MG63 (cell line): ENCODE data around the gene EEF1G. TPM values are rescaled to one million over a fixed set of nuclear protein-coding genes. Genes with fewer than 3 reads are reported as not detected.
"Not testable (repeated sequence)": the region's sequence is repeated elsewhere in the genome, so short reads cannot be mapped to it uniquely, and the experiment has no call there.

Source experiments
- DNase-seq: peaks from one replicate; pipeline ENCODE4 v3.0.0-alpha.2; 2020
- H3K27me3 ChIP-seq: fragments of 250-450 bp; sonication (Bioruptor Pico); 2 replicates; pipeline ENCODE4 v1.5.1; 2020; ENCODE audit warnings: mild to moderate bottlenecking, moderate library complexity
- H3K36me3 ChIP-seq: fragments of 250-450 bp; sonication (Bioruptor Pico); 2 replicates; pipeline ENCODE4 v1.5.1; 2020; ENCODE audit warnings: mild to moderate bottlenecking, moderate library complexity
- H3K4me3 ChIP-seq: fragments of 250-450 bp; sonication (Bioruptor Pico); 2 replicates; pipeline ENCODE4 v1.5.1; 2020; ENCODE audit warnings: mild to moderate bottlenecking, moderate library complexity
- H3K9me3 ChIP-seq: fragments of 250-450 bp; sonication (Bioruptor Pico); 2 replicates; pipeline ENCODE4 v1.5.1; 2020; ENCODE audit warnings: mild to moderate bottlenecking, moderate library complexity
- total RNA-seq: library from RNA; depleted of rRNA; stranded (reverse); fragments of >200 nt; shearing (Covaris generic); gene quantifications from 2 replicates; pipeline ENCODE4 v1.2.3, GENCODE V29; 2014; ENCODE audit warnings: low replicate concordance

The EEF1G gene
- total RNA-seq, 1 experiment from 2014 or later, result 3,577 TPM

GRCh38 chr11:62567018-62567633, 6.6 kb downstream of the EEF1G start:
- Histone ChIP-seq H3K27me3 (no peaks in the 10 kb centered on the region), H3K36me3 (peaks cover 95% of the 10 kb centered on the region), H3K9me3 (no peaks in the 10 kb centered on the region), H3K4me3 (no peak overlapping the region)
- no peak for DNase-seq

- H3K9me3 ChIP-seq, result no peaks in the 10 kb centered on the region
- no peak overlapping the region for H3K4me3 ChIP-seq
- H3K36me3 ChIP-seq, result peaks cover 90% of the 10 kb centered on the region
- H3K27me3 ChIP-seq, result no peaks in the 10 kb centered on the region
- DNase-seq, result no peak
Measured at GRCh38 chr11:62566247-62566646, 7.4 kb downstream of the EEF1G start.

GRCh38 chr11:62565100-62565802, 8.4 kb downstream of the EEF1G start:
- H3K36me3 ChIP-seq, result peaks cover 88% of the 10 kb centered on the region
- no peaks in the 10 kb centered on the region for H3K9me3 ChIP-seq
- H3K27me3 ChIP-seq, result no peaks in the 10 kb centered on the region

GRCh38 chr11:62561677-62562230, 11.9 kb downstream of the EEF1G start:
- not testable (repeated sequence) for H3K27me3 ChIP-seq, DNase-seq, H3K4me3 ChIP-seq, H3K9me3 ChIP-seq
- H3K36me3 ChIP-seq, result peaks cover 88% of the 10 kb centered on the region

More at GRCh38 chr11:62565100-62565802, 8.4 kb downstream of the EEF1G start:
- no peak for DNase-seq
- H3K4me3 ChIP-seq, result no peak overlapping the region

- Histone ChIP-seq H3K9me3 (no peaks in the 10 kb centered on the region), H3K4me3 (no peak overlapping the region), H3K27me3 (no peaks in the 10 kb centered on the region), H3K36me3 (peaks cover 84% of the 10 kb centered on the region)
- peak; percentile 93 for DNase-seq
Measured at GRCh38 chr11:62560566-62561103, 13.1 kb downstream of the EEF1G start.

GRCh38 chr11:62559626-62560025, 14.1 kb downstream of the EEF1G start:
- H3K9me3 ChIP-seq, H3K4me3 ChIP-seq, H3K27me3 ChIP-seq, DNase-seq: not testable (repeated sequence)
- peaks cover 83% of the 10 kb centered on the region for H3K36me3 ChIP-seq

- H3K36me3 ChIP-seq, result peaks cover 82% of the 10 kb centered on the region
- no peaks in the 10 kb centered on the region for H3K27me3 ChIP-seq
- H3K4me3 ChIP-seq, result no peak overlapping the region
- H3K9me3 ChIP-seq, result no peaks in the 10 kb centered on the region
- no peak for DNase-seq
Measured at GRCh38 chr11:62559204-62559603, 14.5 kb downstream of the EEF1G start.

GRCh38 chr11:62558669-62559068, 15.0 kb downstream of the EEF1G start:
- Histone ChIP-seq H3K36me3 (peaks cover 77% of the 10 kb centered on the region), H3K4me3 (no peak overlapping the region), H3K27me3 (no peaks in the 10 kb centered on the region), H3K9me3 (no peaks in the 10 kb centered on the region)
- no peak for DNase-seq

- H3K9me3 ChIP-seq, result no peaks in the 10 kb centered on the region
- DNase-seq, result no peak
- peaks cover 63% of the 10 kb centered on the region for H3K36me3 ChIP-seq
- no peaks in the 10 kb centered on the region for H3K27me3 ChIP-seq
- H3K4me3 ChIP-seq, result no peak overlapping the region
Measured at GRCh38 chr11:62556875-62557631, 16.6 kb downstream of the EEF1G start.

GRCh38 chr11:62556108-62556874, 17.4 kb downstream of the EEF1G start:
- Histone ChIP-seq H3K27me3 (no peaks in the 10 kb centered on the region), H3K4me3 (no peak overlapping the region), H3K9me3 (no peaks in the 10 kb centered on the region), H3K36me3 (peaks cover 63% of the 10 kb centered on the region)
- DNase-seq, result peak; percentile 98

- no peaks in the 10 kb centered on the region for H3K27me3 ChIP-seq
- no peak overlapping the region for H3K4me3 ChIP-seq
- H3K9me3 ChIP-seq, result no peaks in the 10 kb centered on the region
- H3K36me3 ChIP-seq, result peaks cover 57% of the 10 kb centered on the region
- DNase-seq, result no peak
Measured at GRCh38 chr11:62555464-62556107, 18.1 kb downstream of the EEF1G start.

- Histone ChIP-seq H3K9me3 (no peaks in the 10 kb centered on the region), H3K36me3 (peaks cover 48% of the 10 kb centered on the region), H3K27me3 (no peaks in the 10 kb centered on the region), H3K4me3 (no peak overlapping the region)
- DNase-seq, result peak; percentile 60
Measured at GRCh38 chr11:62554387-62555167, 19.1 kb downstream of the EEF1G start.

- no peak overlapping the region for H3K4me3 ChIP-seq
- peak; percentile 91 for DNase-seq
- H3K36me3 ChIP-seq, result peaks cover 41% of the 10 kb centered on the region
- H3K27me3 ChIP-seq, result no peaks in the 10 kb centered on the region
- H3K9me3 ChIP-seq, result no peaks in the 10 kb centered on the region
Measured at GRCh38 chr11:62553839-62554361, 19.8 kb downstream of the EEF1G start.

GRCh38 chr11:62553080-62553838, 20.4 kb downstream of the EEF1G start:
- peak overlapping the region; percentile 21 for H3K4me3 ChIP-seq
- no peaks in the 10 kb centered on the region for H3K27me3 ChIP-seq
- no peaks in the 10 kb centered on the region for H3K9me3 ChIP-seq
- peak; percentile 95 for DNase-seq
- peaks cover 35% of the 10 kb centered on the region for H3K36me3 ChIP-seq
